Skin of body (tissue), 2 donors: ENCODE measurements around the gene ADAMTS8. TPM values are rescaled to one million over a fixed set of nuclear protein-coding genes. Genes with fewer than 3 reads are reported as not detected.

Experiments used
- DNase-seq: peaks from one replicate; lab custom pipeline; 2025; lab: John Stamatoyannopoulos, UW
- total RNA-seq: library from RNA; depleted of rRNA; stranded (reverse); fragments of >200 nt; gene quantifications from one replicate; pipeline ENCODE4 v1.2.3, GENCODE V29; 2014

The ADAMTS8 gene
- total RNA-seq, 1 donor from 2014 or later: 1.8 TPM

GRCh38 chr11:130462101-130462885, 33.9 kb upstream of the ADAMTS8 start:
- no peak for DNase-seq

- no peak for DNase-seq
These were observed 31.1 kb upstream of the ADAMTS8 start for GRCh38 chr11:130459521-130459920.

- no peak for DNase-seq
These were observed 30.0 kb upstream of the ADAMTS8 start for GRCh38 chr11:130458410-130458729.

GRCh38 chr11:130457623-130458409, 29.4 kb upstream of the ADAMTS8 start:
- DNase-seq: no peak

GRCh38 chr11:130456286-130456685, 27.9 kb upstream of the ADAMTS8 start:
- peak; percentile 38 for DNase-seq

- no peak for DNase-seq
These were observed 27.2 kb upstream of the ADAMTS8 start for GRCh38 chr11:130455483-130456127.

GRCh38 chr11:130454491-130455252, 26.3 kb upstream of the ADAMTS8 start:
- DNase-seq: no peak

- DNase-seq: no peak
These were observed 24.5 kb upstream of the ADAMTS8 start for GRCh38 chr11:130452940-130453339.

- DNase-seq: peak; percentile 16
These were observed 23.8 kb upstream of the ADAMTS8 start for GRCh38 chr11:130452176-130452575.

- DNase-seq: no peak
These were observed 23.0 kb upstream of the ADAMTS8 start for GRCh38 chr11:130451231-130452019.

- DNase-seq: peak; percentile 56
These were observed 21.8 kb upstream of the ADAMTS8 start for GRCh38 chr11:130449996-130450769.

GRCh38 chr11:130449310-130449990, 21.0 kb upstream of the ADAMTS8 start:
- no peak for DNase-seq

GRCh38 chr11:130448416-130449309, 20.3 kb upstream of the ADAMTS8 start, which contains the start of gene ADAMTS15:
ADAMTS15 (plus strand) TSS chr11:130448645; CDS start chr11:130448974, 329 bp downstream.
- DNase-seq: peak; percentile 84

- DNase-seq: no peak
These were observed 19.6 kb upstream of the ADAMTS8 start for GRCh38 chr11:130448039-130448415.

- no peak for DNase-seq
These were observed 17.4 kb upstream of the ADAMTS8 start for GRCh38 chr11:130445788-130446187.

GRCh38 chr11:130442737-130443136, 14.3 kb upstream of the ADAMTS8 start:
- peak; percentile 78 for DNase-seq

- DNase-seq: no peak
These were observed 13.3 kb upstream of the ADAMTS8 start for GRCh38 chr11:130441719-130442118.

- no peak for DNase-seq
These were observed 11.5 kb upstream of the ADAMTS8 start for GRCh38 chr11:130439876-130440275.
